GM21786 (cell line): ENCODE measurements around the gene CTNNA3.

Experiments
- ATAC-seq: cut with Tn5 transposase; IDR thresholded peaks from one replicate; pipeline ENCODE4 v1.9.1; 2021; ENCODE audit not compliant: unreplicated experiment

CTNNA3 gene

DNA sequence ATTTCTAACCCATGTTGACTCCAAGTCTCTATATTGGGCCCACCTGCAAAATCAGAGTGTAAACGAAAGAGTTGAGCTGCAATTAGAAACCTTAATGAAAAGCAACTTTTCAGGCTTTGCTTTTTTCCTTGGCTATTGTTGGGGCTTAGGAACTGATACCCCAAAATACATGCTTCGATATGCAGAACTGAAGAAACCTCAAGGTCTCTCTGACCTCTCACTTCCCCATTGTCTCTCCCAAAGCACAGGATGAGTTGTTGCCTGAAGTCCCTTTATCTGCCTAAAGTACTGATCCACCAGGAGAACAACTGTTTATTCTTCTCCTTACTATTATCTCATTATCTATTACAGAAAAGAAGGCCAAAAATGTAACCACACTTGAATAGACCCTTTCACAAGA lies 1436.2 kb downstream of the CTNNA3 start:
- no peak for ATAC-seq

GRCh38 chr10:66258693-66259092 lies 1437.3 kb downstream of the CTNNA3 start:
- no peak for ATAC-seq

- no peak for ATAC-seq
These were observed 1438.2 kb downstream of the CTNNA3 start for GRCh38 chr10:66257801-66258200.

DNA sequence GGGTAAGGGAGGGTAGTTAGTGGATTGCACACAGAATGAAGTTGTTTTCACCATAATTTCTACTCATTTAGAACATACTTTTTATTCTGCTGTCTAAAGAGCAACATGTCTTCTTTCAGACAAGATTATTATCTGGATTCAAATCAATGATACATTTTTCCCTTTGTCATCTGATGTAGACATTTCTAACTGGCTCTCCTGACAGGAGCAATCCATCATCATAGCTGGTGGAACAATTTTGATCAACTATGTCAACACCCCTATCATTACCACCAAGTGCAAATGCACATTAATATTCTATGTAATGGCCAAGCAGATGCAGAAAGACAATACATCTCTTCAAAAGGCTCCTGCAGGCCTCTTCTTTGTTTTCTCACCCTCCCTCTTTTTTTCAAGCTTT lies 1443.0 kb downstream of the CTNNA3 start:
- ATAC-seq, result no peak

DNA sequence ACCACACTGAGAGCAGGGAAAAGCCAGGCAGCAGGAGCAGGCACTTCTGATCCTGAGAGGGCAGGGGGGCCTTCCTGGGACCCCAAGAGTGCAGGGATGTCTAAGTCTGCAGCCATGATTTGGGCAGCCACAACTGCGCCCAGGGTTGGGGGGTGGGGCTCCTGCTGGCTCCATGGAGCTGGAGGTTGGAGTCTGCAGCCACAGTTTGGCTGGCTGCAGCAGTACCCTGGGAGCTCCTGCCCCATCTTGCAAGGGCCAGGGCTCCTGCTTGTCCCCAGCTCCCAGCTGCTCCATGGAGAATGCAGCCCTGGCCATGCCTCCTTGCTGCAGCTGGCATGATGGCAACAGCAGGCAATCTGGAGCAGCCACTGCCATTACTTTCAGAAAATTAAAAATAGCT lies 1449.8 kb downstream of the CTNNA3 start:
- no peak for ATAC-seq

- no peak for ATAC-seq
These were observed 1451.0 kb downstream of the CTNNA3 start for GRCh38 chr10:66244953-66245352.

DNA sequence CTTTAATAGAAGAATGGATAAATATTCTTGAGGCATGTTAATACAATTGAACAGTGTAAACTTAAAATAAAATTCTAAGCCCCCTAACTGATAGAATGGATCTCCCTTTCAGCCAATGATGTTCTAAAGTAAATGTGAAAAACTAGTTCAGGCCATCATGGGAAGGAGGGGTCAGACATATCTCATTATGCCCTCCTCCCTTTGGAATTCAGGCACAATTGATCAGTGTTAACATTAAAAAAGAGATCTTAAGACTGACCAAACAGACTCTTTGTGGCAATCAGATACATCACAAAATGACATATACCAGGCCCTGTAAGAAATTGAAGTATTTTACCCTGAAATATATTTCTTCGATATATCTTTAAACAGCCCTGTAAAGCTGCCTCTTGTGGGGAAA lies 1453.1 kb downstream of the CTNNA3 start:
- ATAC-seq, result no peak

DNA sequence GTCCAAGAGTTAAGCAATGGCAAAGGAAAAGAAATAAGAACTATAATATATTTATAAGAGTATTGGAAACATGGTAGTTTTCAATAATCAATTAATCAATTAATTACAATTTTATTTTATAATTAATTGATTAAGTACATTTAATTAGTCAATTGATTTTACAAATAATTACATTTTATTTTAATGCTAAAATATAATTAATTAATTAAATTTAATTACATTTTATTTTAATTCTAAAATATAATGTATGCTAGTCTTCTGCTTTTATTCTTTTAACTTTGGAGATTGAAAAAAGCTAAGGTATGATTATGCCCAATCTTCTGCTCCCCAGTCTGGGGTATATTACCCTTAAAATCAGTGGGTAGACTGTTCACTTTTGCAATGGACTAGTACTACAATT lies 1456.9 kb downstream of the CTNNA3 start:
- ATAC-seq, result no peak

DNA sequence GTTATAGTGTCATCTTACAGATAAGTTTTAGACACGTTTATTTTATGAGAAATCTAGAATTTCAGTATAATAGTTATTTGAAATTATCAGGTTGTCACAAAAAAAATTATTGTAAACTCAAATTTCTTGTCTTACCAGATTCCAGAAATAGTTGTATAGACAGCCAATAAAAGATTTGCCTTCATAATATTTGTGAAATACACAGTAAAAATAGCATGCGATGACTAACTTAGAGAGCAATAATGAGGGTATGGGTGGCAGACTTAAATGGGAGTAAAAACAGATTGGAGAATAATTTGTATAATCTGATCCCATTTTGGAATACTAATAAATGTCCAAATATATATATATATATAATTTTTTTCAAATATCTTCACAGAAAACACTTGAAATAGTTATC lies 1457.7 kb downstream of the CTNNA3 start:
- no peak for ATAC-seq

- ATAC-seq, result no peak
These were observed 1461.1 kb downstream of the CTNNA3 start for GRCh38 chr10:66234872-66235271.

DNA sequence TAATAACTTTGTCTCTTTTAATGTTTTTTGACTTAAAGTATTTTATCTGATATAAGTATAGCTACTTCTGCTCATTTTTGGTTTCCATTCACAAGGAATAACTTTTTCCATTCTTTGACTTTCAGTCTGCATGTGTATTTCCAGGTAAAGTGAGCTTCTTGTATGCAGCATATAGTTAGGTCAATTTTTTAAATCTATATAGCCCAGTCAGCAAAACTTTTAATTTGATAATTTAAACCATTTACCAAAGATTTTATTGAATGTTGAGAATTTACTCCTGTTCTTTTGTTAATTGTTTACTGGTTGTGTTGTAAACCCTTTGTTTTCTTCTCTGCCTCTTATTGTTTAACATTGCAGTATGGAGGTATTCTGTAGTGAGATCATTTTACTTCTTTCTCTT lies 1467.1 kb downstream of the CTNNA3 start:
- no peak for ATAC-seq

- ATAC-seq, result no peak
These were observed 1472.3 kb downstream of the CTNNA3 start for GRCh38 chr10:66223656-66224055.

DNA sequence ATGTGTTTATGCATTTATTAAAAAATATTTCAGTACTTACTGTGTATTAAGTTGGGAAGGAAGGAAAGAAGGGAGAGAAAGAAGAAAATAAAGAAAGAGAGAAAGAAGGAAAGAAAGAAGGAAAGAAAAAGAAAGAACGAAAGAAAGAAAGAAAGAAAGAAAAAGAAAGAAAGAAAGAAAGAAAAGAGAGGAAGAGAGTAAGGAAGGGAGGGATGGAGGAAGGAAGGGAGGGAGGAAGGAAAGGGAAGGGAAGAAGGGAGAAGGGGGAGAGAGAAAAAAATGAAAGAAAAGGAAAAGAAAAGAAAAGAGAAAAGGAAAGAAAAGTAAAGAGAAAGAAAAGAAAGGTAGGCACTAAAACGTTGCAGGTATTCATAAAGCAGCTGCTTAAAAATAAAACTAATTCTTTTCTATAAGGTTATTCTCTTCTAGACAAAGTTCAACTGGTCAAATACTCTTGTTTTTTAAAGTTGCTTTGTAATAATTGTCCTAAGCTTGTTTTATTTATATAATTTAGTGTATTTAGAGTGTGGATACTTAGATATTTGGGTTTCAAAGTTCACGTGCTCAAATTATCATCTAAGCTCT lies 1473.4 kb downstream of the CTNNA3 start:
- ATAC-seq, result no peak

DNA sequence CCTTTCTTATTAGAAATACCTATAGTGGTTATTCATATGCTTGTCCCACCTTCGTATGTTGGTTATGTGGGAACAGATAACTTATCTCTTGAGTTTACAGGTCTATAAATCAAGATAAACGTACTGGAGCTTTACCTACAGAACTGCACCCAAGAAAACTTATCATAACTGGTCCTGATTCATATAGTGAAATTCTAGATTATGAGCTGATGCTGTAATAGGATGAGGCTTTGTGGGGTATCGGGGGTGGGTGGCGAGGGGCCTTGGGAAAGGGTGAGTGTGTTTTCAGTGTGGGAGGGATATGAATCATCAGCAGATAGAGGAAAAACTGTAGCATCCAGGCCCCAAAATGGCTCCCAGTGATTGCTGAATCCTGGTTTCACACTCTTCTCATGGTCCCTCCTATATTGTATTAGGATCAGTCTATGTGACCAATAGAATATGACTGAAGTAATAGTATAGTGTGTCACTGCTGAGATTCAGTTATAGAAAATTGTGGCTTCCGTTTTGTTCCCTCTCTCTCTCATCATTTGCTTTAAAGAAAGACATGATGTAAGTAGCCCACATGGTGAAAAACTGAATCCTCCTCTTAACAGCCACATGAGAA lies 1476.9 kb downstream of the CTNNA3 start:
- ATAC-seq, result no peak

DNA sequence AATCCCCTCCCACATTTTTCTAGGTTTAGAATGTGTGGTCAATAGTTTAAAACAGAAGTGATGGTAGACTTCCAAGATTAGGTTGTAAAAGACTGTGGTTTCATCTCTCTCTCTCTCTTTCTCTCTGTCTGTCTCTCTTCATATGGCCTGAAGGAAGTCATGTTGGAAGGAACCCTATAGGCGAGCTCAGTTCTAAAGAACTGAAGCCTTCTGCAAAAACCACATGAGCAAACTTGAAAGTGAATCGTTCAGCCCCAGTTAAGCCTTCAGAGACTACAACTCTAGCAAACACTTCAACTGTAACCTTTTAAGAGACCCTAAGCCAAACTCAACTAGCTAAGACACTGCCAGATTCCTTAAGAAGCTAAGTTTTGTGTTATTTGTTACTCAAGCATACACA lies 1477.7 kb downstream of the CTNNA3 start:
- ATAC-seq, result no peak

- ATAC-seq, result no peak
These were observed 1480.1 kb downstream of the CTNNA3 start for GRCh38 chr10:66215920-66216319.

GRCh38 chr10:66214721-66215404 lies 1481.1 kb downstream of the CTNNA3 start:
- no peak for ATAC-seq

DNA sequence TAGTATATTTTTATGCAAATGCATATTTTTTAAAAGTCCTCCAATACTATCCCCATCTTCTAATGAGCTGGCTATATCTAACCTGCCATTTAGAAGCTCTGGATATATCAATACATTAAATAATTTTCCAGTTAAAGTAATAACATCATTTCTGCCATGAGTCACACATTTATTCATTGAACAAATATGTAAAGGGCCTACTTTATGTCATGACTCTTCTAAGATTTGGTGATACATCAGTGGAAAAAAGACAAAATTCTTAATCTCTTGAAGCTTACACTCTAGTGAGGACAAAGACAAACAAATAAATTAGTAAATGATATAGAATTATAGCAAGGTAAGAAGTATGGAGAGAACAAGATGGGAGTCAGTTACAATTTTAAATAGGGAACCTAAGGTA lies 1487.0 kb downstream of the CTNNA3 start:
- no peak for ATAC-seq

- no peak for ATAC-seq
These were observed 1491.2 kb downstream of the CTNNA3 start for GRCh38 chr10:66204838-66205237.

DNA sequence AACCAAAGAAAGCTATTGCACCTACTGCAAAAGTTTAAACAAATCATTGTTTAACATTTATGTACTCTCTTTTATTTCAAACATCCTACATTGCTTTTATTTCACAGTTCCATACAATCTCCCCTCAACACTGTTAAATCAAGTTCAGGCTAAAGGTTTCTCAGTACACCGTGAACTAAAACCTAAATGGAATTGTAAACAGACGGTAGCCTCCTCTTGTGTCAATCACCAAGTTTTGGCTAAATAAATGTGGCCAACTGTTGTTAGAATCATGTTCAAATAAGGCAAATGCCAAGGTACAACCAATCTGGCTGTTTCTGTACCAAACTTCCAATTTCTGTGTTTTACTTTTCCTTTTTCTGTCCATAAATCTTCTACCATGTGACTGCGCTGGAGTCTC lies 1493.9 kb downstream of the CTNNA3 start:
- ATAC-seq, result no peak

DNA sequence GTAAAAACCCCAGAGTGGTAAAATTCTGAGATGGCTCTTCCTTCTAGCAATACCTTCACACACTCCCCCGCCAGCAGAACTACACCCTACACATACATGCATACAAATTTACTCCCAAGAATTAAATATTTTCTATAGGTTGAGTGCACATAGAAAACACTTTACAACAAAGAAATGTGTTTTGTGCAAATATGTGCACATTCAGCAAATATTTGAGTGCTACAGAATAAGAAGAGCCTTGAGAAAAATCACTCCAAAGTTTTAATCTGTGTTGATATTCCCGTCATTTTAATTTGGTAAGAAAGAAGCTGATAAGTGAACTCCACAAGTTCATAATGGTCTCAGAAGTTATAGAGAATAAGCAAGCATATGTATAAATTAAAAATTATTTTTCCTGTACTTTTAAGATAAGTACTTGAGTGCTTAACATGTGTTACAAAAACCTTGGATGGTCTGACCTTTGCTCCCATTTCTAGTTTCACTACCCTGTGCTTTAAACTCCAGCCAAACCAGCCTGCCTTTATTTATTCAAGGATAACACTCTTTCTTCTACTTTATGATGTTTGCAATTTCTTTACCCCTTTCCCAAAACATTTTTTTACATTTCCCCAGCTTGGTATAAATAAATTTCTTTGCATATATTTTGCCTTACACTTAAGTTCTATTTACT lies 1503.7 kb downstream of the CTNNA3 start:
- ATAC-seq, result no peak

DNA sequence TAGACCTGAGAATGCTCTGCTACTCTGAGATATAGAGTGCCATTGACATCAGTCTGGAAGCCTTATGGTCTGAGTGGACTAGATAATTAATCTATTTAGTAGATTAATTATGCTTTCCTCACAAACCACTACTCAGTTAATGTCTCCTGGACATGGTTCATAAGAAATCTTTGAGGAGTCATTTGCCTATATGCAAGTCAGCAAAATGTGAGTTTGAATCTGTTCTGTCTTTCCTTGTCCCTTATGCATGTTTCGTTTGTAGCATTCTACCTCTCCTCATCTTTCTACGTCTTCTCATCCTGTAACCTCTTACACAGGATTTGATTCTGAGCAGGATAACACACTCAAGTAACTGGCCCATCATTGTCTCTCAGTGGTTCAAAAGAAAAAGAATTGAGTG lies 1505.6 kb downstream of the CTNNA3 start:
- ATAC-seq, result no peak
